ENCODE measurements around the gene LSM7.
A peak's percentile ranks its signal among the peaks of the same experiment; 100 is the strongest.

LSM7 gene

DNA sequence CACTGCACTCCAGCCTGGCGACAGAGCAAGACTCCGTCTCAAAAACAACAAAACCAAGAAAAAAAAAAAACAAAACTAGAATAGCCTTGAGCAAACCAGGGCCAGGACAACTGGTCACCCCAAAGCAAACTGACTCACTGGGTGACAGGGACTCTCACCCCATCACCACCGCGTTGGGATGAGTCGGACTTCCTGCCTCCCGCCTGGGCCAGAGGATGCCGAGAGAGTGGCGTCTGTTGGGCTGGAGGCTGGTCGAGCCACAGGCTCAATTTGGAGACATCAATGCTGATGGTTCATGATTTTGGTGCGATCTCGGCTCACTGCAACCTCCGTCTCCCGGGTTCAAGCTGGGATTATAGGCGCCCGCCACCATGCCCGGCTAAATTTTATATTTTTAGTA lies 43.3 kb upstream of the LSM7 start:
- TF ChIP-seq TARDBP (IDR thresholded peaks at IDR 0.05) (no peak), FOXK2 (IDR thresholded peaks at IDR 0.05) (no peak), CTBP1 (IDR thresholded peaks at IDR 0.05; ENCODE audit: borderline replicate concordance) (no peak), ZNF384 (IDR thresholded peaks at IDR 0.05) (no peak), LEF1 (IDR thresholded peaks at IDR 0.05; ENCODE audit: borderline replicate concordance) (no peak), FOXM1 (IDR thresholded peaks at IDR 0.05; ENCODE audit: borderline replicate concordance) (no peak), ELF4 (IDR thresholded peaks at IDR 0.05) (no peak), BHLHE40 (IDR thresholded peaks at IDR 0.05; ENCODE audit: borderline replicate concordance) (no peak), L3MBTL2 (conservative IDR thresholded peaks at IDR 0.05) (no peak), ARNT (IDR thresholded peaks at IDR 0.05) (no peak), SUZ12 (IDR thresholded peaks at IDR 0.05) (no peak)
- TF ChIP-seq, protein P1, sequence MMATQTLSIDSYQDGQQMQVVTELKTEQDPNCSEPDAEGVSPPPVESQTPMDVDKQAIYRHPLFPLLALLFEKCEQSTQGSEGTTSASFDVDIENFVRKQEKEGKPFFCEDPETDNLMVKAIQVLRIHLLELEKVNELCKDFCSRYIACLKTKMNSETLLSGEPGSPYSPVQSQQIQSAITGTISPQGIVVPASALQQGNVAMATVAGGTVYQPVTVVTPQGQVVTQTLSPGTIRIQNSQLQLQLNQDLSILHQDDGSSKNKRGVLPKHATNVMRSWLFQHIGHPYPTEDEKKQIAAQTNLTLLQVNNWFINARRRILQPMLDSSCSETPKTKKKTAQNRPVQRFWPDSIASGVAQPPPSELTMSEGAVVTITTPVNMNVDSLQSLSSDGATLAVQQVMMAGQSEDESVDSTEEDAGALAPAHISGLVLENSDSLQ (IDR thresholded peaks at IDR 0.05) = no peak
- ChIA-PET POLR2A (no interaction called here), CTCF (no interaction called here)
- DNase-seq (ENCODE audit: extremely low spot score) = no peak

DNA sequence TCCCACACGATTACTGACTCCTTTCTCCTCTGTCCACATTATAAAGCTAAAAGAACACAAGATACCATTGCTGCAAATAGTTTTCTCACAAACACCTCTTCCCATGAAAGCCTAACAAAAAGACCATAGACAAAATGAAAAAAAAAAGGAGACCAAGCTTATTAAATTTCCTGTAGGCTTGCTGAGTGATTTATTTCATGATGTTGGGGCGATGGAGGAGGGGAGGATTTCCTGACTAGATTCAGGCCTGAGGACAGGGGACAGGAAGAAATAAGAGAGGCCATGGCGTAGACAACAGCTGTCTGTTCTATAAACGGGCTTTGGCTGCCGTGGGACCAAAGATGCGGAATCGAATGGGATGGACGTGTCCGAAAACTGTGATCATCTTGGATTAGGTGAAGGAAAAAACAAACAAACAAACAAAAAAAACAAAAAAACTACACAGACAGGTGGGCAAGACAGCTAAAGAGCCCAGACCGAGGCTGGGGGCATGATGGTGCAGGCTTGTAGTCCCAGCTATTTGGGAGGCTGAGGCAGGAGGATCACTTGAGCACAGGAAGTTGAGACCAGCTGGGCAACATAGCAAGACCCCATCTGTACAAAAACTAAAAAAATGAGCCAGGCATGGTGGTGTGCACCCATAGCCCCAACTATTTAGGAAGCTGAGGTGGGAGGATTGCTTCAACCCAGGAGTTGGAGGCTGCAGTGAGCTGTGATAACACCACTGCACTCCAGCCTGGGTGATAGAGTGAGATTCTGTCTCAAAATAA lies 37.0 kb upstream of the LSM7 start:
- CTCF ChIA-PET = interaction anchor here (0.6 kb wide), 1 partner anchor 25 kb away, joined by 4 read pairs; no protein-coding TSS in a partner anchor
- POLR2A ChIA-PET = interaction anchor here (0.7 to 1.1 kb wide), 2 partner anchors 37 to 63 kb away, joined by 3 read pairs; partner anchors contain the start of genes LSM7, SPPL2B and TIMM13
- TF ChIP-seq FOXM1 (IDR thresholded peaks at IDR 0.05; ENCODE audit: borderline replicate concordance) (no peak), CTBP1 (IDR thresholded peaks at IDR 0.05; ENCODE audit: borderline replicate concordance) (no peak), FOXK2 (IDR thresholded peaks at IDR 0.05) (no peak)
- TF ChIP-seq, protein P1 (IDR thresholded peaks at IDR 0.05) = 0 out of 2 replicates have a peak, but pooled peaks have one; percentile 12
- DNase-seq (ENCODE audit: extremely low spot score) = no peak

DNA sequence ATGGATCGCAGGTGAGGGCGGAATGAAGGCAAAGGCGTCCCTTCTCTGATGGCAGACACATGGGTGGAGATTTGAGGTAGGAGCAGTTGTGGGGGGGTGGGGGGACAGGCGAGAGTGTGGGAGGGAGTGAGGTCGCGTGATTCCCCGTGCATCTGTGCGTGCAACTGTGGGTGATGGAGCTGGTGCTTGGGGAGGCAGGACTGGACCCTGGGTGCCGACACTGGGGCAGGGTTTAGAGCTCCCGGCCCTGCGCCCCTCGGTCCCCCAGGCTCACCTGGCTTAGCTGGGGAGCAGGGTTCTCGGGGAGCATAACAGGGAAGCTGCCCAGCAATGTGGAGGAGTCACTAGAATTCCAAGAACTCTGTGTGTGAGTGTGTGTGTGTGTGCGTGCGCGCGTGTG lies 35.0 kb upstream of the LSM7 start:
- ChIA-PET POLR2A (interaction anchor here (2.5 kb wide), 1 partner anchor 36 kb away, joined by 7 read pairs; the partner anchor contains the start of gene LSM7), CTCF (no interaction called here)
- DNase-seq (ENCODE audit: extremely low spot score) = no peak
- no peak for TF ChIP-seq L3MBTL2 (conservative IDR thresholded peaks at IDR 0.05)
- TF ChIP-seq ELF4 (IDR thresholded peaks at IDR 0.05) = no peak
- TF ChIP-seq BHLHE40 (IDR thresholded peaks at IDR 0.05; ENCODE audit: borderline replicate concordance) = no peak
- no peak for TF ChIP-seq NFRKB (IDR thresholded peaks at IDR 0.05)
- TF ChIP-seq ZNF384 (IDR thresholded peaks at IDR 0.05) = no peak
- TF ChIP-seq SUZ12 (IDR thresholded peaks at IDR 0.05) = no peak
- no peak for TF ChIP-seq CTBP1 (IDR thresholded peaks at IDR 0.05; ENCODE audit: borderline replicate concordance)
- no peak for TF ChIP-seq LEF1 (IDR thresholded peaks at IDR 0.05; ENCODE audit: borderline replicate concordance)
- TF ChIP-seq SP1 (IDR thresholded peaks at IDR 0.05) = no peak
- no peak for TF ChIP-seq TARDBP (IDR thresholded peaks at IDR 0.05)

DNA sequence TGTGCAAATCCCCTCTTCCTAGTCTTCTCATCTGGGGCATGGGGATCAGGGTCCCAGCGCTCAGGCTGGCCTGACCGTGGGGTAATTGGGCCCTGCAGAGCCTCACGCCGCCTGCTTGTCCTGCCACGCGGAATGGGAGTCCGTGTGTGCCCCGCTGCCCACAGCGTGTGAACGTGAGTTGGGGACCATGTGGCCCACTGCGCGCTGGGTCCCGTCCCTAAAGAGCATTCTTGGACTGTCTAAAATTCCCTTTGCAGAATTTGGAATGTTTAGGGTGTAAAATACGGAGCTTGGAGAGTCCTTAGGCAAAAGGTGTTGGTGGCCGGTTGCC lies 34.5 kb upstream of the LSM7 start:
- no peak for TF ChIP-seq FOXK2 (IDR thresholded peaks at IDR 0.05)
- POLR2A ChIA-PET = interaction anchor here (2.5 kb wide), 1 partner anchor 35 kb away, joined by 7 read pairs; the partner anchor contains the start of gene LSM7
- CTCF ChIA-PET = no interaction called here
- DNase-seq (ENCODE audit: extremely low spot score) = no peak

DNA sequence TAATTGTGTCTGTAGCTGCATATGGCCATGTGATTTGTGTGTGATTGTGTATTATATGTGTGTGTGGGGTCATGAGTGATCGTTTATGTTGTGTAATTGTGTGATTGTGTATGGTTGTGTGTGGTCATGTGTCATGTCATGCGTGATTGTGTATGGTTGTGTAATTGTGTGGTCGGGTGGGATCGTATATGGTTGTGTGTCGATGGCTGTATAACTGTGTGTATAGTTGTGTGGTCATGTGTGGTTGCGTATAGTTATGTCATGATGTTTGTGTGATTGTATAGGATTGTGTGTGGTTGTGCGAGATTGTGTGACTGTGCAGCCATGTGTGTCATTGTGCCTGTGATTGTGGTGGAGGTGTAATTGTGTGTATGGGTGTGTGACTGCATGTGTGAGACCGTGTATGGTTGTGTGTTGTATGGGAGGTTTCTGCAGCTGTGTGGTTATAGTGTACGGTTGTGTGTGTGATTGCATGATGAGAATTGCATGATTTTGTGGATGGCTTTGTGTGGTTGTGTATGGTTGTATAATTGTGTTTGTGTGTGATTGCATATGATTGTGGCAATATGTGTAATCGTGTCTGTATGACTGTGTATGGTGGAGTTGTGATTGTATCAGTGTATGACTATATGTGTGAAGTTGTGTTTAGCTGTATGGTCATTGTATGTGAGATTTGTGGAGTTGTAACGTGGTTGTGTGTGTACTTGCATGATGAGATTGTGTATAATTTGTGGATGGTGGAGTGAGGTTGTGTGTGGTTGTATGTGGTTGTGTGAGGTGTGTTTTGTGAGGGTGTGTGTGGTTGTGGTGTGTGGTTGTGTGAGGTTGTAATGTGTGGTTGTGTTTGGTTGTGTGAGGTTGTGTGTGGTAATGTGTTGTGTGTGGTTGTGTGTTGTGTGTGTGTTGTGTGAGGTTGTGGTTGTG lies 33.9 kb upstream of the LSM7 start:
- TF ChIP-seq TARDBP (IDR thresholded peaks at IDR 0.05) (no peak), ELF4 (IDR thresholded peaks at IDR 0.05) (no peak), SUZ12 (IDR thresholded peaks at IDR 0.05) (no peak), HDGF (IDR thresholded peaks at IDR 0.05; ENCODE audit: borderline replicate concordance) (no peak), BHLHE40 (IDR thresholded peaks at IDR 0.05; ENCODE audit: borderline replicate concordance) (no peak), FOXM1 (IDR thresholded peaks at IDR 0.05; ENCODE audit: borderline replicate concordance) (no peak), ZNF384 (IDR thresholded peaks at IDR 0.05) (no peak), CTBP1 (IDR thresholded peaks at IDR 0.05; ENCODE audit: borderline replicate concordance) (no peak), SP1 (IDR thresholded peaks at IDR 0.05) (no peak), LEF1 (IDR thresholded peaks at IDR 0.05; ENCODE audit: borderline replicate concordance) (no peak), ARNT (IDR thresholded peaks at IDR 0.05) (no peak)
- TF ChIP-seq, protein P1 (IDR thresholded peaks at IDR 0.05) = no peak
- ChIA-PET POLR2A (interaction anchor here (2.5 kb wide), 1 partner anchor 34 kb away, joined by 7 read pairs; the partner anchor contains the start of gene LSM7), CTCF (no interaction called here)
- DNase-seq (ENCODE audit: extremely low spot score) = no peak

Data from HEK293T (cell line).